ENCODE results near the gene CYP4F12. TPM values are rescaled to one million over a fixed set of nuclear protein-coding genes. Genes with fewer than 3 reads are reported as not detected.

The CYP4F12 gene
- total and polyA plus RNA-seq, 2 experiments from 2014 or later, result not detected

DNA sequence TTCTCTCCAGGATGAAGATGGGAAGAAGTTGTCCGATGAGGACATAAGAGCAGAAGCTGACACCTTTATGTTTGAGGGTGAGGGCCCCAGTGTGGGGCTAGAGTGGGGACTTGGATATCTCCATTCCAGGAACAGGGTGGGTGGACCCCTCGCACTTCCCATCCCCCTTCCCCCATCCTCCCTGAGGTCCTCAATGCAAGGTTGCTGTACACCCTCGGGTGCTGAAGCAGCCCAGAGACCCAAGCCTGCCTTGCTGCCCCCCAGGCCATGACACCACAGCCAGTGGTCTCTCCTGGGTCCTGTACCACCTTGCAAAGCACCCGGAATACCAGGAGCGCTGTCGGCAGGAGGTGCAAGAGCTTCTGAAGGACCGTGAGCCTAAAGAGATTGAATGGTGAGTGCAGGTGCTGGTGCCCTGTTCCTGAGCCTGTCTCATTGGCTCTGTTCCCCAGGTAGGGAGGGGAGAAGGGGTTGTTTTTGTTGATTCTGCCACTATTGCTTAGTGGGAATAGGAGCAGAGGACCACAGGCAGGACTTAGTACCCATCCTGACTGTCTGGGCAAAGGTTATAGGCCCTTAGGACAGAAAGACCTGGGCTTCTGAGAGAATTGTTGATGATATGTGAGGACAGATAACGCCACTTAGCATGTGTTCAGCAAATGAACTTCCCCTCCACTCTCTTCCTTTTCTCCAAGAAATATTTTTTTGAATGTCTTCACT is 20.2 kb upstream of the CYP4F12 start:
- H3K4me1 Mint-ChIP-seq, result no peaks in the 10 kb centered on the region
- Histone ChIP-seq H3F3A (replicated peaks; ENCODE audit: low read depth) (no peaks in the 10 kb centered on the region), H3K9me2 (ENCODE audit: insufficient read depth) (no peaks in the 10 kb centered on the region), H3K36me3 (ENCODE audit: insufficient read depth) (no peaks in the 10 kb centered on the region), H3K4me2 (no peak overlapping the region), H3K79me2 (replicated peaks; ENCODE audit: insufficient read depth) (no peaks in the 10 kb centered on the region), H2AFZ (no peak overlapping the region), H4K20me1 (replicated peaks; ENCODE audit: insufficient read depth) (no peaks in the 10 kb centered on the region), H3K27ac (ENCODE audit: low read depth) (no peak overlapping the region), H3K4me3 (no peak overlapping the region), H3K4me1 (ENCODE audit: insufficient read depth) (no peaks in the 10 kb centered on the region), H3K27me3 (ENCODE audit: insufficient read depth) (no peaks in the 10 kb centered on the region)
- H3K27ac Mint-ChIP-seq, result no peak overlapping the region
- ATAC-seq, result no peak
- peaks cover 40% of the 10 kb centered on the region for H3K36me3 Mint-ChIP-seq (ENCODE audit: low read depth)
- peaks cover 97% of the 10 kb centered on the region for H3K9me3 Mint-ChIP-seq
- DNase-seq (ENCODE audit: low spot score), result no peak
- no peak overlapping the region for H3K4me3 Mint-ChIP-seq
- H3K27me3 Mint-ChIP-seq (ENCODE audit: insufficient read depth, low read depth, poor library complexity), result peaks cover 5% of the 10 kb centered on the region
- TF ChIP-seq, protein P1, sequence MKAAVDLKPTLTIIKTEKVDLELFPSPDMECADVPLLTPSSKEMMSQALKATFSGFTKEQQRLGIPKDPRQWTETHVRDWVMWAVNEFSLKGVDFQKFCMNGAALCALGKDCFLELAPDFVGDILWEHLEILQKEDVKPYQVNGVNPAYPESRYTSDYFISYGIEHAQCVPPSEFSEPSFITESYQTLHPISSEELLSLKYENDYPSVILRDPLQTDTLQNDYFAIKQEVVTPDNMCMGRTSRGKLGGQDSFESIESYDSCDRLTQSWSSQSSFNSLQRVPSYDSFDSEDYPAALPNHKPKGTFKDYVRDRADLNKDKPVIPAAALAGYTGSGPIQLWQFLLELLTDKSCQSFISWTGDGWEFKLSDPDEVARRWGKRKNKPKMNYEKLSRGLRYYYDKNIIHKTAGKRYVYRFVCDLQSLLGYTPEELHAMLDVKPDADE (IDR thresholded peaks at IDR 0.05), result no peak
- TF ChIP-seq POLR2AphosphoS5 (IDR thresholded peaks at IDR 0.05; ENCODE audit: low read depth) (no peak), JUNB (IDR thresholded peaks at IDR 0.05; ENCODE audit: unreplicated experiment) (no peak), CREB1 (CRISPR knock-in tag; IDR thresholded peaks at IDR 0.05; ENCODE audit: low read depth) (no peak), ZNF114 (CRISPR knock-in tag; IDR thresholded peaks at IDR 0.05) (no peak), NANOG (IDR thresholded peaks at IDR 0.05; ENCODE audit: borderline replicate concordance) (no peak), STAT1 (IDR thresholded peaks at IDR 0.05; ENCODE audit: unreplicated experiment) (no peak), CTCF (conservative IDR thresholded peaks at IDR 0.05; ENCODE audit: low read depth in 2 of 2) (no peak), EZH2 (IDR thresholded peaks at IDR 0.05; ENCODE audit: low read depth, unreplicated experiment) (no peak), EZH2phosphoT487 (IDR thresholded peaks at IDR 0.05; ENCODE audit: unreplicated experiment) (no peak)
- TF ChIP-seq, protein P2, sequence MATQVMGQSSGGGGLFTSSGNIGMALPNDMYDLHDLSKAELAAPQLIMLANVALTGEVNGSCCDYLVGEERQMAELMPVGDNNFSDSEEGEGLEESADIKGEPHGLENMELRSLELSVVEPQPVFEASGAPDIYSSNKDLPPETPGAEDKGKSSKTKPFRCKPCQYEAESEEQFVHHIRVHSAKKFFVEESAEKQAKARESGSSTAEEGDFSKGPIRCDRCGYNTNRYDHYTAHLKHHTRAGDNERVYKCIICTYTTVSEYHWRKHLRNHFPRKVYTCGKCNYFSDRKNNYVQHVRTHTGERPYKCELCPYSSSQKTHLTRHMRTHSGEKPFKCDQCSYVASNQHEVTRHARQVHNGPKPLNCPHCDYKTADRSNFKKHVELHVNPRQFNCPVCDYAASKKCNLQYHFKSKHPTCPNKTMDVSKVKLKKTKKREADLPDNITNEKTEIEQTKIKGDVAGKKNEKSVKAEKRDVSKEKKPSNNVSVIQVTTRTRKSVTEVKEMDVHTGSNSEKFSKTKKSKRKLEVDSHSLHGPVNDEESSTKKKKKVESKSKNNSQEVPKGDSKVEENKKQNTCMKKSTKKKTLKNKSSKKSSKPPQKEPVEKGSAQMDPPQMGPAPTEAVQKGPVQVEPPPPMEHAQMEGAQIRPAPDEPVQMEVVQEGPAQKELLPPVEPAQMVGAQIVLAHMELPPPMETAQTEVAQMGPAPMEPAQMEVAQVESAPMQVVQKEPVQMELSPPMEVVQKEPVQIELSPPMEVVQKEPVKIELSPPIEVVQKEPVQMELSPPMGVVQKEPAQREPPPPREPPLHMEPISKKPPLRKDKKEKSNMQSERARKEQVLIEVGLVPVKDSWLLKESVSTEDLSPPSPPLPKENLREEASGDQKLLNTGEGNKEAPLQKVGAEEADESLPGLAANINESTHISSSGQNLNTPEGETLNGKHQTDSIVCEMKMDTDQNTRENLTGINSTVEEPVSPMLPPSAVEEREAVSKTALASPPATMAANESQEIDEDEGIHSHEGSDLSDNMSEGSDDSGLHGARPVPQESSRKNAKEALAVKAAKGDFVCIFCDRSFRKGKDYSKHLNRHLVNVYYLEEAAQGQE (IDR thresholded peaks at IDR 0.05; ENCODE audit: unreplicated experiment), result no peak
